WTC11 (cell line): Measurements from ENCODE around the gene CSRNP3. TPM values are rescaled to one million over a fixed set of nuclear protein-coding genes. Genes with fewer than 3 reads are reported as not detected.

Experiments used
- ATAC-seq: fragments of 200-7000 bp; cut with Tn5 transposase; 2 replicates; pipeline ENCODE4 v1.10.0; 2021; ENCODE audit warnings: mild to moderate bottlenecking, moderate library complexity
- CTCF ChIA-PET: fragments of 300-600 bp; sonication (Branson Sonifier 250); formaldehyde crosslinking; loops from one replicate; lab custom pipeline; 2021; ENCODE audit warnings: antibody characterized with exemption; lab: Charles Lee
- POLR2A ChIA-PET: fragments of 350-600 bp; sonication (Branson Sonifier 250); formaldehyde crosslinking; loops from one replicate; lab custom pipeline; 2021; ENCODE audit warnings: antibody characterized with exemption; lab: Charles Lee
- DNase-seq: peaks from one replicate; pipeline ENCODE4 v3.0.0; 2021; ENCODE audit warnings: low spot score
- H3K27ac Mint-ChIP-seq: 2 replicates; pipeline ENCODE4 v1.8.0; 2021; ENCODE audit warnings: mixed read lengths
- H3K27me3 Mint-ChIP-seq: 2 replicates; pipeline ENCODE4 v1.8.0; 2021; ENCODE audit warnings: low read depth, mild to moderate bottlenecking, moderate library complexity, mixed read lengths
- H3K36me3 Mint-ChIP-seq: 2 replicates; pipeline ENCODE4 v1.8.0; 2021; ENCODE audit warnings: mixed read lengths
- H3K4me1 Mint-ChIP-seq: 2 replicates; pipeline ENCODE4 v1.8.0; 2022; ENCODE audit warnings: mixed read lengths
- H3K4me3 Mint-ChIP-seq: 2 replicates; pipeline ENCODE4 v1.8.0; 2021; ENCODE audit warnings: mild to moderate bottlenecking, moderate library complexity, mixed read lengths
- H3K9me3 Mint-ChIP-seq: 2 replicates; pipeline ENCODE4 v1.8.0; 2021; ENCODE audit warnings: mixed read lengths
- ATF1 ChIP-seq: sonication (generic); formaldehyde crosslinking; IDR thresholded peaks from 2 replicates; pipeline ENCODE4 v1.8.1; 2023; ENCODE audit warnings: mild to moderate bottlenecking, moderate library complexity, missing genetic modification reagents
- IRF2 ChIP-seq: sonication (generic); formaldehyde crosslinking; IDR thresholded peaks from 2 replicates; pipeline ENCODE4 v1.8.0; 2022; ENCODE audit warnings: low read depth, missing genetic modification reagents, borderline replicate concordance
- MXD4 ChIP-seq: fragments of 250-450 bp; sonication (Bioruptor Pico); IDR thresholded peaks from 2 replicates; pipeline ENCODE4 v1.8.0; 2021; ENCODE audit warnings: mild to moderate bottlenecking, moderate library complexity, borderline replicate concordance
- NFATC4 ChIP-seq: fragments of 250-450 bp; sonication (Bioruptor Pico); IDR thresholded peaks from 2 replicates; pipeline ENCODE4 v1.9.0; 2021; ENCODE audit warnings: mild to moderate bottlenecking
- PREB ChIP-seq: sonication (generic); formaldehyde crosslinking; IDR thresholded peaks from 2 replicates; pipeline ENCODE4 v1.8.1; 2022; ENCODE audit warnings: mild to moderate bottlenecking, missing genetic modification reagents, moderate library complexity, borderline replicate concordance
- SMAD3 ChIP-seq: sonication (generic); formaldehyde crosslinking; IDR thresholded peaks from 2 replicates; pipeline ENCODE4 v1.8.0; 2022; ENCODE audit warnings: missing genetic modification reagents, mild to moderate bottlenecking, borderline replicate concordance
- TCF7 ChIP-seq: sonication (generic); formaldehyde crosslinking; IDR thresholded peaks from 2 replicates; pipeline ENCODE4 v1.8.0; 2022; ENCODE audit warnings: mild to moderate bottlenecking, low read depth, missing genetic modification reagents, moderate library complexity
- USF1 ChIP-seq: sonication (generic); formaldehyde crosslinking; IDR thresholded peaks from 2 replicates; pipeline ENCODE4 v1.8.0; 2022; ENCODE audit warnings: mild to moderate bottlenecking, missing genetic modification reagents
- ZBTB43 ChIP-seq: sonication (generic); formaldehyde crosslinking; IDR thresholded peaks from 2 replicates; pipeline ENCODE4 v1.8.1; 2023; ENCODE audit warnings: mild to moderate bottlenecking, missing genetic modification reagents
- ZNF219 ChIP-seq: sonication (generic); formaldehyde crosslinking; IDR thresholded peaks from 2 replicates; pipeline ENCODE4 v1.8.0; 2023; ENCODE audit warnings: missing genetic modification reagents, mild to moderate bottlenecking, borderline replicate concordance
- total RNA-seq: library from RNA; stranded (reverse); gene quantifications from 3 replicates; pipeline ENCODE4 v1.2.3, GENCODE V29; 2021
- TF ChIP-seq, protein P1 (sequence below): sonication (generic); formaldehyde crosslinking; IDR thresholded peaks from 2 replicates; pipeline ENCODE4 v1.8.0; 2023; ENCODE audit warnings: missing genetic modification reagents, mild to moderate bottlenecking, borderline replicate concordance
- TF ChIP-seq, protein P2 (sequence below): fragments of 250-450 bp; sonication (Bioruptor Pico); conservative IDR thresholded peaks from 2 replicates; pipeline ENCODE4 v1.9.0; 2021; ENCODE audit warnings: mild to moderate bottlenecking
- TF ChIP-seq, protein P3 (sequence below): sonication (generic); formaldehyde crosslinking; IDR thresholded peaks from 2 replicates; pipeline ENCODE4 v1.8.0; 2023; ENCODE audit warnings: mild to moderate bottlenecking, missing genetic modification reagents

CSRNP3 gene
- total RNA-seq, 1 experiment from 2014 or later: 7.3 TPM

DNA sequence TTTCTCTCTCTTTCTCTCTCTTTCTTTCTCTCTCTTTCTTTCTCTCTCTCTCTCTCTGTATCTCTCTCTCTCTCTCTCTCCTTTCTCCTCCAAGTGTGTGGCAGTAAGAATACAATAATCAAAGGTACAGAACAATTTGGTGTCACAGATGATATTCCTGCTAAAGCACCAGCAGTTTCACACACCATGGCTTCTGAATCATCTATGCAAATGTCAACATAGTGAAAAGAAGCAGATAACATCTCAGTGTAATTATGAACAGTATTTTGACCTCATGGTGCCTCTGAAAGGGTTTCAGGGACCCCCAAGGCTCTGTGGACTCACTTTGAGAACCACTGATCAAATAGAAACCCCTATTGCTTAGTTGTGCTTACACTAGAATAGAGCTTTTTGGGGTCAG lies 38.5 kb upstream of the CSRNP3 start:
- DNase-seq (no peak), ATAC-seq (no peak)
- peaks cover 25% of the 10 kb centered on the region for H3K4me1 Mint-ChIP-seq
- no peaks in the 10 kb centered on the region for H3K36me3 Mint-ChIP-seq
- ChIA-PET CTCF (no interaction called here), POLR2A (no interaction called here)
- no peak for TF ChIP-seq MXD4 (CRISPR knock-in tag)
- no peak for TF ChIP-seq PREB (CRISPR knock-in tag)
- TF ChIP-seq USF1 (CRISPR knock-in tag): no peak
- TF ChIP-seq, protein P1, sequence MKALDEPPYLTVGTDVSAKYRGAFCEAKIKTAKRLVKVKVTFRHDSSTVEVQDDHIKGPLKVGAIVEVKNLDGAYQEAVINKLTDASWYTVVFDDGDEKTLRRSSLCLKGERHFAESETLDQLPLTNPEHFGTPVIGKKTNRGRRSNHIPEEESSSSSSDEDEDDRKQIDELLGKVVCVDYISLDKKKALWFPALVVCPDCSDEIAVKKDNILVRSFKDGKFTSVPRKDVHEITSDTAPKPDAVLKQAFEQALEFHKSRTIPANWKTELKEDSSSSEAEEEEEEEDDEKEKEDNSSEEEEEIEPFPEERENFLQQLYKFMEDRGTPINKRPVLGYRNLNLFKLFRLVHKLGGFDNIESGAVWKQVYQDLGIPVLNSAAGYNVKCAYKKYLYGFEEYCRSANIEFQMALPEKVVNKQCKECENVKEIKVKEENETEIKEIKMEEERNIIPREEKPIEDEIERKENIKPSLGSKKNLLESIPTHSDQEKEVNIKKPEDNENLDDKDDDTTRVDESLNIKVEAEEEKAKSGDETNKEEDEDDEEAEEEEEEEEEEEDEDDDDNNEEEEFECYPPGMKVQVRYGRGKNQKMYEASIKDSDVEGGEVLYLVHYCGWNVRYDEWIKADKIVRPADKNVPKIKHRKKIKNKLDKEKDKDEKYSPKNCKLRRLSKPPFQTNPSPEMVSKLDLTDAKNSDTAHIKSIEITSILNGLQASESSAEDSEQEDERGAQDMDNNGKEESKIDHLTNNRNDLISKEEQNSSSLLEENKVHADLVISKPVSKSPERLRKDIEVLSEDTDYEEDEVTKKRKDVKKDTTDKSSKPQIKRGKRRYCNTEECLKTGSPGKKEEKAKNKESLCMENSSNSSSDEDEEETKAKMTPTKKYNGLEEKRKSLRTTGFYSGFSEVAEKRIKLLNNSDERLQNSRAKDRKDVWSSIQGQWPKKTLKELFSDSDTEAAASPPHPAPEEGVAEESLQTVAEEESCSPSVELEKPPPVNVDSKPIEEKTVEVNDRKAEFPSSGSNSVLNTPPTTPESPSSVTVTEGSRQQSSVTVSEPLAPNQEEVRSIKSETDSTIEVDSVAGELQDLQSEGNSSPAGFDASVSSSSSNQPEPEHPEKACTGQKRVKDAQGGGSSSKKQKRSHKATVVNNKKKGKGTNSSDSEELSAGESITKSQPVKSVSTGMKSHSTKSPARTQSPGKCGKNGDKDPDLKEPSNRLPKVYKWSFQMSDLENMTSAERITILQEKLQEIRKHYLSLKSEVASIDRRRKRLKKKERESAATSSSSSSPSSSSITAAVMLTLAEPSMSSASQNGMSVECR (CRISPR knock-in tag): no peak
- H3K4me3 Mint-ChIP-seq: no peak overlapping the region
- peaks cover 5% of the 10 kb centered on the region; the same call in 1 of the 2 replicates for H3K9me3 Mint-ChIP-seq
- no peaks in the 10 kb centered on the region for H3K27me3 Mint-ChIP-seq
- no peak overlapping the region for H3K27ac Mint-ChIP-seq

DNA sequence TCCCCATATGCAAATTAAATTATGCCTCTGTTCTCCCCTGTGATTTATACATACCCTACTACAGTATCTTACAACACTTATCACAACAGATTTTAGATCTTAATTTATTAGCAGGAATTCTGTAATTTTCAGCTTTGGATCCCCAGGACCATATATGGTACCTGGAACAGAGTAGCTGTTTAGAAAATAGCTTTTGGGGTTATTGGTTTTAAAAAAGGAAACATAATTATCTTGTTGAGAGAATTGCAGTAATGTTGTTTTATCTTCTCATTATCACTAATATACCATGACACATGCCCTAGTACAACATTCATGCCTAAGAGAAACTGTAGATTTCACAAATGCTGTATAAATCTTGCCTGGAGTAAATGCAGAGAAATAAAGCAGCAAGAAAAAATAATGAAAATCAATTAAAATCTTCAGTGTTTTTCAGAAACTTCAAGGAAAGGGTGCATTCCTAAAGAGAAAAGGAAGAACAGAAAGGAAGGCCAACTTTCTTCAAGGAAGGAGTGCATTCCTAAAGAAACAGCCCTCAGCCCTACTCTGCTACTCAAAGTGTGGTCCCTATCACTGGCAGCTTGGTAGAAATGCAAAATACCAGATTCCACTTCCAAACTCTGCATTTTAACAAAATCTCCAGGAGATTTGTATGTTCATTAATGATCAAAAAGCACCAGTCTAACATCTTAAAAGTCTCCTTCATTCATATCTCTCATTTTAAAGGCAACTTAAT lies 37.1 kb upstream of the CSRNP3 start:
- no peak overlapping the region for H3K4me3 Mint-ChIP-seq
- TF ChIP-seq SMAD3 (CRISPR knock-in tag): no peak
- no peak for TF ChIP-seq NFATC4
- TF ChIP-seq ZNF219 (CRISPR knock-in tag): no peak
- no peak for TF ChIP-seq TCF7 (CRISPR knock-in tag)
- no peak for TF ChIP-seq ATF1 (CRISPR knock-in tag)
- TF ChIP-seq ZBTB43 (CRISPR knock-in tag): no peak
- TF ChIP-seq IRF2: no peak
- TF ChIP-seq, protein P1 (CRISPR knock-in tag): no peak
- TF ChIP-seq, protein P2, sequence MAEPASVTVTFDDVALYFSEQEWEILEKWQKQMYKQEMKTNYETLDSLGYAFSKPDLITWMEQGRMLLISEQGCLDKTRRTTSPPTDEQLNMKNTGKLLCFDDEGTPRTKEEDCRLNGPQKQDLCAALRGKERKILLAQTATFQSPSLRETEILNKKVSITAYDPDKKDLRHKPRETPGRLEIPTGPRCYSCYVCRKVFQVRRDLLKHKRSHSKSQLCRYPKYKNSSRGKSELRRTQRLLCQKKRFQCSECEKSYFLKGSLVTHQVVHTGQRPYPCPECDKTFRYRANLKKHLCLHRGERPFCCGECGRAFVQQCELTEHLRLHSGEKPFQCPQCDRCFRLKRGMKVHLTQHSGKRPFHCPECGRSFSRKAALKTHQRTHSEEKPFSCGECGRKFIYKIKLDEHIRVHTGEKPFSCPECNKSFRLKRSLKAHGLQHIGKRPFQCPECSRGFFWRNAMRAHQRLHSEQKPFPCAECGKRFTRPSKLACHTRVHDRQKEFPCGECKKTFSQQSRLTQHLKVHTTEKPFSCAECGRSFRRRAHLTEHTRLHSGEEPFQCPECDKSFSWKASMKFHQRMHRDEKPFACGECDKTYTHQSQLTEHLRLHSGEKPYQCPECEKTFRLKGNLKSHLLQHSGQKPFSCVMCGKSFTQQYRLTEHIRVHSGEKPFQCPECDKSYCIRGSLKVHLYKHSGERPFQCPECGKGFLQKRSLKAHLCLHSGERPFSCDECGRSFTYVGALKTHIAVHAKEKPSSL (CRISPR knock-in tag): no peak
- TF ChIP-seq, protein P3, sequence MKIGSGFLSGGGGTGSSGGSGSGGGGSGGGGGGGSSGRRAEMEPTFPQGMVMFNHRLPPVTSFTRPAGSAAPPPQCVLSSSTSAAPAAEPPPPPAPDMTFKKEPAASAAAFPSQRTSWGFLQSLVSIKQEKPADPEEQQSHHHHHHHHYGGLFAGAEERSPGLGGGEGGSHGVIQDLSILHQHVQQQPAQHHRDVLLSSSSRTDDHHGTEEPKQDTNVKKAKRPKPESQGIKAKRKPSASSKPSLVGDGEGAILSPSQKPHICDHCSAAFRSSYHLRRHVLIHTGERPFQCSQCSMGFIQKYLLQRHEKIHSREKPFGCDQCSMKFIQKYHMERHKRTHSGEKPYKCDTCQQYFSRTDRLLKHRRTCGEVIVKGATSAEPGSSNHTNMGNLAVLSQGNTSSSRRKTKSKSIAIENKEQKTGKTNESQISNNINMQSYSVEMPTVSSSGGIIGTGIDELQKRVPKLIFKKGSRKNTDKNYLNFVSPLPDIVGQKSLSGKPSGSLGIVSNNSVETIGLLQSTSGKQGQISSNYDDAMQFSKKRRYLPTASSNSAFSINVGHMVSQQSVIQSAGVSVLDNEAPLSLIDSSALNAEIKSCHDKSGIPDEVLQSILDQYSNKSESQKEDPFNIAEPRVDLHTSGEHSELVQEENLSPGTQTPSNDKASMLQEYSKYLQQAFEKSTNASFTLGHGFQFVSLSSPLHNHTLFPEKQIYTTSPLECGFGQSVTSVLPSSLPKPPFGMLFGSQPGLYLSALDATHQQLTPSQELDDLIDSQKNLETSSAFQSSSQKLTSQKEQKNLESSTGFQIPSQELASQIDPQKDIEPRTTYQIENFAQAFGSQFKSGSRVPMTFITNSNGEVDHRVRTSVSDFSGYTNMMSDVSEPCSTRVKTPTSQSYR: no peak
- no peak for TF ChIP-seq USF1 (CRISPR knock-in tag)

More for the DNA sequence above, 37.1 kb upstream of the CSRNP3 start:
- Mint-ChIP-seq H3K4me1 (peaks cover 35% of the 10 kb centered on the region), H3K27ac (no peak overlapping the region), H3K27me3 (no peaks in the 10 kb centered on the region), H3K9me3 (peaks cover 5% of the 10 kb centered on the region; the same call in 1 of the 2 replicates), H3K36me3 (no peaks in the 10 kb centered on the region)
- ChIA-PET POLR2A (no interaction called here), CTCF (interaction anchor here (0.8 kb wide), 1 partner anchor 131 kb away, joined by 3 read pairs; no protein-coding TSS in a partner anchor)
- ATAC-seq (peak; percentile 68), DNase-seq (no peak)
